ENCODE results near the gene RNF31.

Gene RNF31

GRCh38 chr14:24160850-24161804 lies 13.8 kb downstream of the RNF31 start, which contains the start of gene IRF9 (continued):
- TF ChIP-seq RARB (CRISPR knock-in tag; IDR thresholded peaks at IDR 0.05) (no peak), TCF4 (CRISPR knock-in tag; IDR thresholded peaks at IDR 0.05; ENCODE audit: borderline replicate concordance) (no peak)

GRCh38 chr14:24162093-24162492 lies 14.8 kb downstream of the RNF31 start:
- no peak for TF ChIP-seq ZNF8 (CRISPR knock-in tag; IDR thresholded peaks at IDR 0.05)
- TF ChIP-seq ZFP3 (CRISPR knock-in tag; IDR thresholded peaks at IDR 0.05), result no peak
- TF ChIP-seq POU6F1 (CRISPR knock-in tag; IDR thresholded peaks at IDR 0.05; ENCODE audit: borderline replicate concordance, low read depth), result no peak
- no peak for TF ChIP-seq SNAI2 (CRISPR knock-in tag; IDR thresholded peaks at IDR 0.05)
- TF ChIP-seq OSR1 (CRISPR knock-in tag; IDR thresholded peaks at IDR 0.05), result no peak
- TF ChIP-seq ARNTL (CRISPR knock-in tag; IDR thresholded peaks at IDR 0.05; ENCODE audit: borderline replicate concordance, low read depth), result no peak
- no peak for TF ChIP-seq TCF4 (CRISPR knock-in tag; IDR thresholded peaks at IDR 0.05; ENCODE audit: borderline replicate concordance)
- TF ChIP-seq TSHZ2 (CRISPR knock-in tag; IDR thresholded peaks at IDR 0.05), result no peak
- no peak for TF ChIP-seq ZC3H10 (CRISPR knock-in tag; IDR thresholded peaks at IDR 0.05)
- TF ChIP-seq ESRRG (CRISPR knock-in tag; IDR thresholded peaks at IDR 0.05), result no peak
- no peak for TF ChIP-seq ZFP30 (CRISPR knock-in tag; IDR thresholded peaks at IDR 0.05)
- no peak for TF ChIP-seq TOX (CRISPR knock-in tag; IDR thresholded peaks at IDR 0.05; ENCODE audit: borderline replicate concordance)
- no peak for TF ChIP-seq CREB5 (CRISPR knock-in tag; IDR thresholded peaks at IDR 0.05; ENCODE audit: low read depth)
- no peak for TF ChIP-seq ZNF70 (CRISPR knock-in tag; IDR thresholded peaks at IDR 0.05)
- no peak for TF ChIP-seq CSRNP3 (CRISPR knock-in tag; IDR thresholded peaks at IDR 0.05)
- no peak for ATAC-seq

GRCh38 chr14:24164518-24164991 lies 17.3 kb downstream of the RNF31 start:
- TF ChIP-seq CSRNP3 (CRISPR knock-in tag; IDR thresholded peaks at IDR 0.05), result no peak
- TF ChIP-seq POU6F1 (CRISPR knock-in tag; IDR thresholded peaks at IDR 0.05; ENCODE audit: borderline replicate concordance, low read depth), result no peak
- no peak for TF ChIP-seq BACH2 (CRISPR knock-in tag; IDR thresholded peaks at IDR 0.05; ENCODE audit: borderline replicate concordance)
- TF ChIP-seq PPARA (CRISPR knock-in tag; IDR thresholded peaks at IDR 0.05; ENCODE audit: borderline replicate concordance), result no peak
- TF ChIP-seq ARNTL (CRISPR knock-in tag; IDR thresholded peaks at IDR 0.05; ENCODE audit: borderline replicate concordance, low read depth), result no peak
- TF ChIP-seq ISL1 (CRISPR knock-in tag; IDR thresholded peaks at IDR 0.05), result no peak
- TF ChIP-seq ZFP30 (CRISPR knock-in tag; IDR thresholded peaks at IDR 0.05), result no peak
- ATAC-seq, result no peak
